GM12872 (cell line): ENCODE data around the gene MUSK.

ENCODE experiments used
- CTCF ChIP-seq: IDR thresholded peaks from 3 replicates; pipeline ENCODE4 v1.5.1; 2011; ENCODE audit warnings: low read depth, mild to moderate bottlenecking, low read length, moderate library complexity; ENCODE audit not compliant: insufficient read depth

MUSK gene

GRCh38 chr9:110802416-110803035 is 133.9 kb downstream of the MUSK start:
- TF ChIP-seq CTCF, result no peak

GRCh38 chr9:110807956-110808598 is 139.5 kb downstream of the MUSK start:
- no peak for TF ChIP-seq CTCF

GRCh38 chr9:110808599-110808980 is 140.0 kb downstream of the MUSK start:
- TF ChIP-seq CTCF, result no peak

- no peak for TF ChIP-seq CTCF
These were observed 140.5 kb downstream of the MUSK start for GRCh38 chr9:110809038-110809595.

- no peak for TF ChIP-seq CTCF
These were observed 141.8 kb downstream of the MUSK start for GRCh38 chr9:110810262-110810976.

GRCh38 chr9:110812886-110813285 is 144.3 kb downstream of the MUSK start:
- no peak for TF ChIP-seq CTCF

GRCh38 chr9:110814159-110814558 is 145.6 kb downstream of the MUSK start:
- TF ChIP-seq CTCF, result no peak
